Uterus (tissue), 4 donors: Measurements from ENCODE around the gene KRT7. TPM values are rescaled to one million over a fixed set of nuclear protein-coding genes. Genes with fewer than 3 reads are reported as not detected.

Experiments
- DNase-seq, 2 donors: peaks; one replicate each; pipeline ENCODE4 v3.0.0-alpha.2; 2019 to 2020
- H3K27ac ChIP-seq, 2 donors: fragments of 200-600 bp; sonication (generic); 1 replicate in 1 of 2; 2 replicates in 1 of 2; pipeline ENCODE4 v1.5.1; 2016 to 2018
- H3K27me3 ChIP-seq, 2 donors: fragments of 200-600 bp; sonication (generic); one replicate each; pipeline ENCODE4 v1.5.1; 2018 to 2019; ENCODE audit warnings: control low read depth in 1 of 2
- H3K36me3 ChIP-seq, 2 donors: fragments of 200-600 bp; sonication (generic); one replicate each; pipeline ENCODE4 v1.5.1; 2019; ENCODE audit warnings: control low read depth in 1 of 2
- H3K4me1 ChIP-seq, 2 donors: fragments of 200-600 bp; sonication (generic); one replicate each; pipeline ENCODE4 v1.5.1; 2018 to 2019; ENCODE audit warnings: control low read depth in 1 of 2
- H3K4me3 ChIP-seq, 2 donors: fragments of 200-600 bp; sonication (generic); 1 replicate in 1 of 2; 2 replicates in 1 of 2; pipeline ENCODE4 v1.5.1; 2018 to 2019; ENCODE audit warnings: mild to moderate bottlenecking in 1 of 2
- H3K9me3 ChIP-seq, 2 donors: fragments of 200-600 bp; sonication (generic); one replicate each; pipeline ENCODE4 v1.5.1; 2019; ENCODE audit warnings: control low read depth in 1 of 2
- POLR2A ChIP-seq, 2 donors: fragments of 450-650 bp; IDR thresholded peaks; one replicate each; pipeline ENCODE4 v1.6.1; 2016; ENCODE audit warnings: antibody characterized with exemption in 2 of 2, mild to moderate bottlenecking in 1 of 2, moderate library complexity in 1 of 2
- intact Hi-C: fragments of 100-400 bp; cut with DNase I; formaldehyde crosslinking; loops from one replicate; pipeline ENCODE4 v1.15.1; 2023; ENCODE audit warnings: low total_unique reads
- total RNA-seq, 4 donors: library from RNA; depleted of rRNA in 3 of 4; stranded (reverse); fragments of >200 nt in 3 of 4; gene quantifications; one replicate each; pipeline versions ENCODE4 v1.1.0 to v1.2.4, GENCODE V29; 2014 to 2023
- TF ChIP-seq, protein P1 (sequence below), 4 experiments: fragments of 200-600 bp in 2 of 4; fragments of 450-650 bp in 2 of 4; sonication (generic) in 2 of 4; IDR thresholded peaks; one replicate each; pipeline ENCODE4 v1.5.1; 2016 to 2019; ENCODE audit warnings: antibody characterized with exemption in 4 of 4, mild to moderate bottlenecking in 2 of 4, moderate library complexity in 1 of 4
- donor health status: DM: yes; HTN: yes; CAD: no.

Gene KRT7
- total RNA-seq, 4 donors from 2014 or later = 2.1 to 51.2 (median 5.1) TPM; not detected in 1

DNA sequence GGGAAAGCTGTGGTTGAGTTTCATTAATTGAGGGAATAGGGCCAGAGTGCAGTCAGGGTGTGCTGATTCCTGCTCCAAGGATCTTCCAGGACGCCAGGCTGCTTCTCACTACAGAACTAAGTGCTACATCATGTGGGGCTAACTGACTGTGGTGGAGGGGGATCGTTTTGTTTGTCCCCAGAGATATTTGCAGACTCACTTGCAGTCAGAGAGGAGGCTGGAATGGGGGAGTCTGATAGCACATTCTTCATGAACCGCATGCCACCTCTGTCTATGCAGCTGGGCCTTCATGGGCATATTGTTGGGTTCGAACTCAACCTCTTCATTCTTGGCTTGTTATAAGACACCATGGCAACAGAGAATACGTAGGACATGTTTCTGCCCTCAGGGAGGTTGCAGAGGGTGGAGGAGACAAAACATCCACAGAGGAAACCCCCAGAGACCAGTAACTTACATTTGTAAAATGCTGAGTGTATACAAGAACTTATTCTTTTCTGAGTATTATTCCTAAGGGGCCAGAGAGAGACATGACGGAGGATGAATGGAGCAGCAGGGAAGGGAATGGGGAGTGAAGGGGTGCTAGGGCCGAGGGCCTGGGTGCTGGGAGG lies 13.0 kb downstream of the KRT7 start:
- Histone ChIP-seq H3K9me3 (no peaks in the 10 kb centered on the region), H3K27me3 (no peaks in the 10 kb centered on the region), H3K4me3 (no peak overlapping the region), H3K36me3 (no peaks in the 10 kb centered on the region), H3K27ac (no peak overlapping the region), H3K4me1 (peaks cover 4 to 7% of the 10 kb centered on the region in 2 donors)
- intact Hi-C loops = no loop called here
- DNase-seq = no peak
- no peak for TF ChIP-seq POLR2A (IDR thresholded peaks at IDR 0.05)
- TF ChIP-seq, protein P1, sequence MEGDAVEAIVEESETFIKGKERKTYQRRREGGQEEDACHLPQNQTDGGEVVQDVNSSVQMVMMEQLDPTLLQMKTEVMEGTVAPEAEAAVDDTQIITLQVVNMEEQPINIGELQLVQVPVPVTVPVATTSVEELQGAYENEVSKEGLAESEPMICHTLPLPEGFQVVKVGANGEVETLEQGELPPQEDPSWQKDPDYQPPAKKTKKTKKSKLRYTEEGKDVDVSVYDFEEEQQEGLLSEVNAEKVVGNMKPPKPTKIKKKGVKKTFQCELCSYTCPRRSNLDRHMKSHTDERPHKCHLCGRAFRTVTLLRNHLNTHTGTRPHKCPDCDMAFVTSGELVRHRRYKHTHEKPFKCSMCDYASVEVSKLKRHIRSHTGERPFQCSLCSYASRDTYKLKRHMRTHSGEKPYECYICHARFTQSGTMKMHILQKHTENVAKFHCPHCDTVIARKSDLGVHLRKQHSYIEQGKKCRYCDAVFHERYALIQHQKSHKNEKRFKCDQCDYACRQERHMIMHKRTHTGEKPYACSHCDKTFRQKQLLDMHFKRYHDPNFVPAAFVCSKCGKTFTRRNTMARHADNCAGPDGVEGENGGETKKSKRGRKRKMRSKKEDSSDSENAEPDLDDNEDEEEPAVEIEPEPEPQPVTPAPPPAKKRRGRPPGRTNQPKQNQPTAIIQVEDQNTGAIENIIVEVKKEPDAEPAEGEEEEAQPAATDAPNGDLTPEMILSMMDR (IDR thresholded peaks at IDR 0.05) = no peak

DNA sequence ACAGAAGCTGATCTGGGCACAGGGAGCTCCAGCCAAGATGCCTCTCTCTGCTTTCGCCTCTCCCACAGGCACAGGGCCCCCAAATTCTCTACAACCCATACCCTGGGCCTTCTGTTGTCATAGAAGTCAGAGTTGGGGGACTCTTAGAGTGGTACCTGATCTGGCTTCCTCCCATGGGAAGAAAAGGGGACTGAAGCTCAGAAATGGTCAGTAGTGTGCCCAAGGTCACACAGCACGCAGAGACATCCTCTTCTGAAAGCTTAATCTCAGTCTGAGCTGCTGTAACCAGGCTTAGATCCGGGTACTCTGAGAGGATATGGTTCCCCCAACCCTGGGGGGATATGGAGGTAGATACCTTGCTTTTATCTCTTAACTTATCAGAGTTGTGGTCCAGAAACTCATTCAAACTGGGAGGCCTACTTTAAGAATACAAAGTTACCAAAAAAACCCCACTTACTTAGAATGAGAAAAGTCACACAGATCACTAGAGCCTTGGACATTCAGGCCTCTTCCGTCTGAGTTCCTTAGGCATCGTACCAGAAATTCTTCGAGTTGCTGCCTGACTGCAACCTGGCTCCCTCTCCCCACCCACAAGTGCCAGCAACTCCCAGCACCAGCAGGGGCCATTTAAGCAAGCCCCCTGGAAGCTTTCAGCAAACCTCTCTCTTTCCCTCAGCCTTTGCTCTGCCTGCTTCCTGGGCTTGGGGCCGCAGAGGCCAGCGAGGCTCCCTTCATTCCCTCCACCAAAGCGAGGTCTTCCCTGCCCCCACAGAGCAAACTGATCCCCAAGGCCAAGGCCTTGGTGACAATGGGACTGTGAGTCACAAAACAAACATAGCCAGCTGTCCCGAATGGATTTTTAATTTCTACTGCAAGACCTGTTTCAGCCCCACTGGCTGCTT lies 13.9 kb downstream of the KRT7 start:
- no peak overlapping the region for H3K27ac ChIP-seq
- peaks cover 4 to 7% of the 10 kb centered on the region in 2 donors for H3K4me1 ChIP-seq
- no peaks in the 10 kb centered on the region for H3K9me3 ChIP-seq
- no peak for DNase-seq
- no peak for TF ChIP-seq POLR2A (IDR thresholded peaks at IDR 0.05)
- TF ChIP-seq, protein P1 (IDR thresholded peaks at IDR 0.05) = no peak
- intact Hi-C loops = no loop called here
- H3K27me3 ChIP-seq = no peaks in the 10 kb centered on the region
- H3K4me3 ChIP-seq = no peak overlapping the region
- no peaks in the 10 kb centered on the region for H3K36me3 ChIP-seq

DNA sequence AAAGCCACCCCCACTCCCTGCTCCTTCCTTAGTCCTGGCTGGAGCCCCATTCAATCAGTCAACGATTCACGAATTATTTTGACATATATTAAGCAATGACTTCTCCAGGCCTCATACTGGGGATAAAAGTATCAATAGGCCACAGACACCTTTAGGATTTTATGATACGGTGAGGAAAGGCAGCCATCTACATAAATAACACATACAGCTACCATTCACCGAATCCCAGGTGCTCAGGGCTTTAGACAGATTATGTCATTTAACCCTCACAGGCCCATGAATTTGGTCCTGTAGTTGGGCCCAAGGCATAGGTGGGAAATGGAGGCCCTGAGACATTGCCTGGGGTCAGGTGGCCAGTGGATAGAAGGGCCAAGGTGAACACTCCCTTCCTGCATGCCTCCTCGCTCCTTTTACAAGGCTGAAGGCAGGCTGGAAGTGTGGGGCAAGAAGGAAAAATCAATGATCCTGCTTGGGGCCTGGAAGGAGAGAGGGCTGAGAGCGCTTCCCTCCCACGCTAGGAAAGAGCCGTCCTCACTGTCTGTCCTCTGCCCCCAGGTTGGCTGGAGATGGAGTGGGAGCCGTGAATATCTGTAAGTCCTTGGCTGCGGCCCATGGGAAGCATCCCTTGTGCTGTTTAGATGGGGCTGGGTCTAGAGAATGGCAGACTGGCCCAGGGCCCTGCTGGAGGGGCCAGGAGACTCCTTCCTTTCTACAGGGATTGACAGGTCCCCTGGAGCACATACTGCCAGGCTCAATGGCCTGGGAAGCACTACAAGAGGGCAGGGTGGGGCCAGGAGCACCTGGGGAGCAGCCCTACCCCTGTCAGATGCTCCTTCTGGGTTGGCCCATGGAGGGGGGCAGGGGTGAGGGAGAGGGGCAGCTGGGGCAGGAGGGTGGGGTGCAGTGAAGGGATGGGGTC lies 14.8 kb downstream of the KRT7 start:
- Histone ChIP-seq H3K27ac (no peak overlapping the region), H3K4me1 (peaks cover 4 to 7% of the 10 kb centered on the region in 2 donors), H3K9me3 (no peaks in the 10 kb centered on the region), H3K27me3 (no peaks in the 10 kb centered on the region), H3K36me3 (no peaks in the 10 kb centered on the region), H3K4me3 (no peak overlapping the region)
- intact Hi-C loops = no loop called here
- no peak for DNase-seq
- no peak for TF ChIP-seq POLR2A (IDR thresholded peaks at IDR 0.05)
- TF ChIP-seq, protein P1 (IDR thresholded peaks at IDR 0.05) = no peak

DNA sequence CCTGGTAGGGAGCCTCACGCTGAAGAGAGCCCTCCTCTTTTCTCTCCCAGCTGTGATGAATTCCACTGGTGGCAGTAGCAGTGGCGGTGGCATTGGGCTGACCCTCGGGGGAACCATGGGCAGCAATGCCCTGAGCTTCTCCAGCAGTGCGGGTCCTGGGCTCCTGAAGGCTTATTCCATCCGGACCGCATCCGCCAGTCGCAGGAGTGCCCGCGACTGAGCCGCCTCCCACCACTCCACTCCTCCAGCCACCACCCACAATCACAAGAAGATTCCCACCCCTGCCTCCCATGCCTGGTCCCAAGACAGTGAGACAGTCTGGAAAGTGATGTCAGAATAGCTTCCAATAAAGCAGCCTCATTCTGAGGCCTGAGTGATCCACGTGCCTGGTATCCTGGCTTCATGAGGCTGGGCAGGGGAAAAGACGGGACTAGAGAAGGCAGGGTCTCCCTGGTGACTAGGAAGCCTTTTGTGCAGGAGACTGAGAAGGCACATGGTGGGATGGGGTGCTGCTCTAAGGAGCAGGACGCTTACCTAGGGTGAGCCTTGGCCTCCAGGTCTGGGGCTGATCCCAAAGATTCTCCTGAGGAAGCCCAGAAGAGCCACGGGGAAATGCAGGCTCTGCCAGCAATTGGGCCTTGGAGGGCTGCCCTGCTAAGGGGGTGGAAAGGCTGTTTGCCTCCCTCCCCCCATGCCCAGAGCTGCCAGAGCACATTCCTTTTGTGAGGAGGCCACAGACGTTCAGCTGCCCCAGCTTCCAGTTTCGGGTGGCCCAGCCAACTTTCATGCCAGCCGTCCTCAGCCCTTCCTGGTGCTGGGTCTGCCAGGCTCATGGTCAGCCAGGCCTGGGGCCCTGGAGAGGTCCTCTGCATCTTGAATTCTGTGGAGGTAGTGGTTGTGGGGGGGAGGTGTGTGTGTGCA lies 15.8 kb downstream of the KRT7 start:
- Histone ChIP-seq H3K9me3 (no peaks in the 10 kb centered on the region), H3K36me3 (no peaks in the 10 kb centered on the region), H3K4me1 (peaks cover 2 to 5% of the 10 kb centered on the region in 2 donors), H3K27ac (no peak overlapping the region), H3K4me3 (no peak overlapping the region), H3K27me3 (no peaks in the 10 kb centered on the region)
- peak in 1 of 2 donors; percentile 28 for DNase-seq
- intact Hi-C loops = no loop called here
- no peak for TF ChIP-seq POLR2A (IDR thresholded peaks at IDR 0.05)
- TF ChIP-seq, protein P1 (IDR thresholded peaks at IDR 0.05) = no peak
